CD4-positive, alpha-beta T cell (primary cell): Measurements from ENCODE around the gene BABAM2. TPM values are rescaled to one million over a fixed set of nuclear protein-coding genes. Genes with fewer than 3 reads are reported as not detected.
"Not testable (repeated sequence)": the region's sequence is repeated elsewhere in the genome, so short reads cannot be mapped to it uniquely, and the experiment has no call there.

ENCODE experiments used
- ATAC-seq: fragments of 200-7000 bp; cut with Tn5 transposase; one replicate; pipeline ENCODE4 v1.10.0; 2022; ENCODE audit warnings: mild to moderate bottlenecking; ENCODE audit not compliant: poor library complexity
- CTCF ChIA-PET: fragments of 350-600 bp; sonication (Branson Sonifier 250); formaldehyde crosslinking; loops from one replicate; lab custom pipeline; 2021; ENCODE audit warnings: antibody characterized with exemption, inconsistent platforms; lab: Charles Lee
- POLR2A ChIA-PET: fragments of 350-600 bp; sonication (Branson Sonifier 250); formaldehyde crosslinking; loops from one replicate; lab custom pipeline; 2021; ENCODE audit warnings: antibody characterized with exemption, inconsistent platforms; lab: Charles Lee
- DNase-seq, 14 experiments: peaks; one replicate each; pipeline ENCODE4 v3.0.0-alpha.2; 2013 to 2020; ENCODE audit warnings: mixed read lengths in 2 of 14
- H3K27ac ChIP-seq, 2 donors: one replicate each; pipeline versions ENCODE4 v1.5.1 to v1.7.0; 2013; ENCODE audit warnings: low read length in 2 of 2, low read depth in 1 of 2, mild to moderate bottlenecking in 1 of 2
- H3K27me3 ChIP-seq, 2 experiments: 1 replicate in 1 of 2; 2 replicates in 1 of 2; pipeline versions ENCODE4 v1.6.1 to v1.7.0; 2013; ENCODE audit warnings: low read length in 2 of 2, control low read depth in 1 of 2, mild to moderate bottlenecking in 1 of 2, moderate library complexity in 1 of 2; ENCODE audit not compliant: insufficient read depth in 2 of 2, control insufficient read depth in 1 of 2
- H3K36me3 ChIP-seq: one replicate; pipeline ENCODE4 v1.6.1; 2013; ENCODE audit warnings: low read length, control low read depth; ENCODE audit not compliant: insufficient read depth
- H3K4me1 ChIP-seq: one replicate; pipeline ENCODE4 v1.6.1; 2013; ENCODE audit warnings: low read length, control low read depth; ENCODE audit not compliant: insufficient read depth
- H3K4me3 ChIP-seq: one replicate; pipeline ENCODE4 v1.5.1; 2013; ENCODE audit warnings: mild to moderate bottlenecking, low read length, moderate library complexity
- H3K9me3 ChIP-seq, 2 experiments: 1 replicate in 1 of 2; 2 replicates in 1 of 2; pipeline versions ENCODE4 v1.6.1 to v1.7.0; 2013; ENCODE audit warnings: low read length in 2 of 2, mild to moderate bottlenecking in 2 of 2, control low read depth in 1 of 2, moderate library complexity in 1 of 2; ENCODE audit not compliant: control insufficient read depth in 1 of 2, insufficient read depth in 1 of 2
- H3K27ac Mint-ChIP-seq: one replicate; pipeline ENCODE4 v1.8.0; 2020; ENCODE audit warnings: mixed read lengths
- H3K27me3 Mint-ChIP-seq: one replicate; pipeline ENCODE4 v1.8.0; 2021; ENCODE audit warnings: mixed read lengths
- H3K36me3 Mint-ChIP-seq: one replicate; pipeline ENCODE4 v1.8.0; 2021; ENCODE audit warnings: low read depth, mixed read lengths
- H3K4me1 Mint-ChIP-seq: one replicate; pipeline ENCODE4 v1.8.0; 2021; ENCODE audit warnings: low read depth, mixed read lengths
- H3K4me3 Mint-ChIP-seq: one replicate; pipeline ENCODE4 v1.8.0; 2020; ENCODE audit warnings: mild to moderate bottlenecking, mixed read lengths
- H3K9me3 Mint-ChIP-seq: one replicate; pipeline ENCODE4 v1.8.0; 2020; ENCODE audit warnings: mixed read lengths
- CTCF ChIP-seq: fragments of 200-600 bp; IDR thresholded peaks from one replicate; pipeline ENCODE4 v1.8.0; 2022; ENCODE audit warnings: antibody characterized with exemption, mild to moderate bottlenecking
- intact Hi-C, 2 experiments: fragments of 100-400 bp; cut with DNase I in 1 of 2; cut with micrococcal nuclease in 1 of 2; formaldehyde crosslinking; loops; one replicate each; pipeline versions ENCODE4 v1.15.1 to v1.9.0; 2023 to 2025; cut with DNase I, micrococcal nuclease
- total RNA-seq, 174 experiments: library from RNA in 2 of 174; stranded (reverse) in 2 of 174; gene quantifications; one replicate each; pipeline ENCODE4 v1.2.3 and lab custom pipeline; 2021 to 2026

The BABAM2 gene
- total RNA-seq, 2 experiments from 2014 or later: 29.2 to 32.8 TPM

DNA sequence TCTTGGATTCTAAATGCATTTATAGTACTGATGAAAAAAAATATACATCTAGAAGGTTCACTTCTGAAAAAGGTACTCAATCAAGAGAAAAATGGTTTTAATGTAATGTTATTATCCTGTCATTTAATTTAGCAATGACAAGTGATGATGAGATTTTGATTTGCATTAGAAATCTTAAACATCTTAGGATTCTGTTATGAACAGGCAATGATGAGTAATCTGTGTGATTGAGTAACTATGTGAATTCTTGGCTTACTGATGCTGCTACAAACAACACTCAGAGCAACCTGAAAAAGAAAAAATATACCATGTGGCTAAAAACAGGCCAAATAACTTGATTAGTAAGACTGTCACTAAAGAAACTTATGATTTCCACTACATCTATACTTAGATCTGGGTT, 30.4 kb upstream of the BABAM2 start:
- Mint-ChIP-seq H3K9me3 (peaks cover 2% of the 10 kb centered on the region), H3K36me3 (peaks cover 12% of the 10 kb centered on the region), H3K27ac (no peak overlapping the region), H3K27me3 (no peaks in the 10 kb centered on the region), H3K4me3 (no peak overlapping the region), H3K4me1 (no peaks in the 10 kb centered on the region)
- no peaks in the 10 kb centered on the region for H3K27me3 ChIP-seq
- ATAC-seq (no peak), DNase-seq (peak in 2 of 14 experiments; percentile 20 to 30)
- intact Hi-C loops: no loop called here
- no peak overlapping the region for H3K4me3 ChIP-seq
- peaks cover 0 to 10% of the 10 kb centered on the region in 2 experiments for H3K9me3 ChIP-seq
- H3K36me3 ChIP-seq: no peaks in the 10 kb centered on the region
- no peak for TF ChIP-seq CTCF
- ChIA-PET POLR2A (no interaction called here), CTCF (interaction anchor here (0.5 kb wide), 1 partner anchor 359 kb away, joined by 3 read pairs; no protein-coding TSS in a partner anchor)
- H3K4me1 ChIP-seq: no peaks in the 10 kb centered on the region
- H3K27ac ChIP-seq: no peak overlapping the region

DNA sequence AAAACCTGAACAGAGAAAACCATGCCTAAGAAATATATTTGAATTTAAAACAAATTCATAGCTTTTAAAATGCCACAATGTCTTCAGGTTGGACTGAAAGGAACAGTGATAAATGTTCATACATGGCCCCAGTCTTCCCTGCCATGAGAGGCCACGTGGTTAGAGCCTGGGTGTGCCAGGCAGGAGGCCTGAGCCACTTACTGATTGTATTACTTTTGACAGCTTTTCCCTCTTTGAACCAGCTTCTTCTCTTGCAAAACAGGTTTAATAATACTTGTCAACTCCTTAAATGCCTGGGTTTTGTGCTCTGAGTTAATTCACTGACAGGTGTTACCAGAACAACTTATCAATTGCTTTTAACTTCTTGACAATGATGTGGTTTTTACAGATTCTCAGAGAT, 27.4 kb upstream of the BABAM2 start:
- Mint-ChIP-seq H3K27ac (no peak overlapping the region), H3K4me1 (no peaks in the 10 kb centered on the region), H3K9me3 (no peaks in the 10 kb centered on the region), H3K4me3 (no peak overlapping the region), H3K36me3 (no peaks in the 10 kb centered on the region), H3K27me3 (no peaks in the 10 kb centered on the region)
- POLR2A ChIA-PET: no interaction called here
- intact Hi-C loops: no loop called here
- ATAC-seq: no peak
- no peaks in the 10 kb centered on the region for H3K36me3 ChIP-seq
- CTCF ChIA-PET: interaction anchor here (1.0 kb wide), 1 partner anchor 14 kb away, joined by 3 read pairs; no protein-coding TSS in a partner anchor
- H3K27ac ChIP-seq: no peak overlapping the region
- no peak for DNase-seq
- TF ChIP-seq CTCF: no peak
- no peaks in the 10 kb centered on the region for H3K27me3 ChIP-seq
- H3K4me3 ChIP-seq: no peak overlapping the region
- H3K9me3 ChIP-seq: peaks cover 0 to 2% of the 10 kb centered on the region in 2 experiments
- no peaks in the 10 kb centered on the region for H3K4me1 ChIP-seq

GRCh38 chr2:27863955-27864354, 26.6 kb upstream of the BABAM2 start:
- DNase-seq, H3K4me1 ChIP-seq, H3K4me3 ChIP-seq, H3K4me3 Mint-ChIP-seq, H3K36me3 Mint-ChIP-seq, intact Hi-C loops, H3K27me3 Mint-ChIP-seq, H3K36me3 ChIP-seq, H3K27me3 ChIP-seq, H3K9me3 Mint-ChIP-seq, H3K9me3 ChIP-seq, CTCF ChIA-PET, H3K27ac ChIP-seq, H3K27ac Mint-ChIP-seq, ATAC-seq, POLR2A ChIA-PET, H3K4me1 Mint-ChIP-seq: not testable (repeated sequence)

DNA sequence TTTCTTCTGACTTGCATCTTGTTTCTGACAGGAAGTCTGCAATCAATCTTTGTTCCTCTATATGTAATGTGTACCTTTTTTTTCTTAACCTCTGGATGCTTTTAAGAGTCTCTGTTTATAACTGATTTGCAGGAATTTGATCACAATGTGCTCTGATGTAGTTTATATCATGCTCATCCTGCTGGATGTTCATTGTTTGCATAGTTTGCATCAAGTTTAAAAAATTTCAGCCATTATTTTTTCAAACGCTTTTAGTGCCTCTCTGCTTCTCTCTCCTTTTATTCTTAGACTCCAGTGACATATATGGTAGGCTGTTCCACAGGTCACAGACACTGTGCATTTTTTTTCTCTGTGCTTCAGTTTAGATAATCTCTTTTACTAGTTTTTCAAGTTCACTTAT, 24.3 kb upstream of the BABAM2 start:
- ATAC-seq: no peak
- no peaks in the 10 kb centered on the region for H3K36me3 ChIP-seq

More for the DNA sequence above, 24.3 kb upstream of the BABAM2 start:
- no peaks in the 10 kb centered on the region for H3K9me3 ChIP-seq
- H3K4me1 ChIP-seq: no peaks in the 10 kb centered on the region
- H3K27ac ChIP-seq: no peak overlapping the region
- H3K27ac Mint-ChIP-seq: no peak overlapping the region
- no peak overlapping the region for H3K4me3 Mint-ChIP-seq
- ChIA-PET CTCF (no interaction called here), POLR2A (no interaction called here)
- DNase-seq: no peak
- no peak overlapping the region for H3K4me3 ChIP-seq
- H3K4me1 Mint-ChIP-seq: no peaks in the 10 kb centered on the region
- H3K27me3 ChIP-seq: no peaks in the 10 kb centered on the region
- no peaks in the 10 kb centered on the region for H3K9me3 Mint-ChIP-seq
- intact Hi-C loops: no loop called here
- H3K27me3 Mint-ChIP-seq: no peaks in the 10 kb centered on the region
- H3K36me3 Mint-ChIP-seq: no peaks in the 10 kb centered on the region
- TF ChIP-seq CTCF: no peak
